ENCODE results near the gene FHAD1. TPM values are rescaled to one million over a fixed set of nuclear protein-coding genes. Genes with fewer than 3 reads are reported as not detected.

FHAD1 gene
- total RNA-seq, 2 donors from 2014 or later: 0.27 to 6.5 TPM

DNA sequence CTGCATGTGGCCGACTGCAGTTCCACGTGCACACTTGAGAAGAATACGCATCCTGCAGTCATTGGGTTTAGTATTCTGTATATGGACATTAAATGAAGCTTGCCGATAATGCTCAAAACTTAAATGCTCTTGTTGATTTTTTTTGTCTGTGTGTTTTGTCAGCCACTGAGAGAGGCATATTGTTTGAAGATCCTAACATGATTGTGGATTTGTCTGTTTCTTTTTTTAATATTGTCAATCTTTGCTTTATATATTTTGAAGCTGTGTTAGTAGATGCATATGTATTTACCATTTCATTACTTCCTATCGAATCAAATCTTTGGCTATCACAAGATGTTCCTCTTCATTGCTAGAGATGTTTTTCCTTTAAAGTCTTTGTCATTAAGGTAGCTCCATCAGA lies 73.2 kb downstream of the FHAD1 start:
- TF ChIP-seq POLR2AphosphoS5 (IDR thresholded peaks at IDR 0.05): no peak
- TF ChIP-seq, protein P1, sequence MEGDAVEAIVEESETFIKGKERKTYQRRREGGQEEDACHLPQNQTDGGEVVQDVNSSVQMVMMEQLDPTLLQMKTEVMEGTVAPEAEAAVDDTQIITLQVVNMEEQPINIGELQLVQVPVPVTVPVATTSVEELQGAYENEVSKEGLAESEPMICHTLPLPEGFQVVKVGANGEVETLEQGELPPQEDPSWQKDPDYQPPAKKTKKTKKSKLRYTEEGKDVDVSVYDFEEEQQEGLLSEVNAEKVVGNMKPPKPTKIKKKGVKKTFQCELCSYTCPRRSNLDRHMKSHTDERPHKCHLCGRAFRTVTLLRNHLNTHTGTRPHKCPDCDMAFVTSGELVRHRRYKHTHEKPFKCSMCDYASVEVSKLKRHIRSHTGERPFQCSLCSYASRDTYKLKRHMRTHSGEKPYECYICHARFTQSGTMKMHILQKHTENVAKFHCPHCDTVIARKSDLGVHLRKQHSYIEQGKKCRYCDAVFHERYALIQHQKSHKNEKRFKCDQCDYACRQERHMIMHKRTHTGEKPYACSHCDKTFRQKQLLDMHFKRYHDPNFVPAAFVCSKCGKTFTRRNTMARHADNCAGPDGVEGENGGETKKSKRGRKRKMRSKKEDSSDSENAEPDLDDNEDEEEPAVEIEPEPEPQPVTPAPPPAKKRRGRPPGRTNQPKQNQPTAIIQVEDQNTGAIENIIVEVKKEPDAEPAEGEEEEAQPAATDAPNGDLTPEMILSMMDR (IDR thresholded peaks at IDR 0.05): no peak
- no peak for TF ChIP-seq POLR2A (IDR thresholded peaks at IDR 0.05)
- intact Hi-C loops (cut with DNase I): no loop called here
- Histone ChIP-seq H3K27me3 (replicated peaks; ENCODE audit: insufficient read depth) (no peaks in the 10 kb centered on the region), H3K27ac (no peak overlapping the region), H3K9me3 (no peaks in the 10 kb centered on the region), H3K4me3 (no peak overlapping the region), H3K4me1 (replicated peaks) (no peaks in the 10 kb centered on the region), H3K36me3 (no peaks in the 10 kb centered on the region)
- 91% methylated on average over 5 of the region's 5 CpGs for WGBS
- no peak for DNase-seq (ENCODE audit: low spot score)

DNA sequence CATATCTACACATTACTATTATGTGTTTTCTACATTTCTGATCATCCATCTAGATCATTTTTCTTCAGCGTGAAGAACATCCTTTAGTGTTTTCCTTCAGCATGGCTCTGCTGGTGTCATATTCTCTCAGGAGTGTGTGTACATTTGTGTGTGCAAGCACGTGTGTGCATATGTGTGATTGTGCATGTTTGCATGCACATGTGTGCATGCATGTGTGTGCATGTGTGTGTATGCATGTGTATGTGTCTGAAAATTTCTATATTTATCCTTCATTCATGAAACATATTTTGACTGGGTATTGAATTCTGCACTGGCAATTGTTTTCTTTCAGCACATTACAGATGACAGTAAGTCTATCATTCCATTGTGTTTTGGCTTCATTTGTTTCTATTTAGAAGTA lies 74.6 kb downstream of the FHAD1 start:
- no peak for TF ChIP-seq POLR2A (IDR thresholded peaks at IDR 0.05)
- TF ChIP-seq, protein P1 (IDR thresholded peaks at IDR 0.05): no peak
- no peak for TF ChIP-seq POLR2AphosphoS5 (IDR thresholded peaks at IDR 0.05)
- Histone ChIP-seq H3K4me3 (no peak overlapping the region), H3K36me3 (no peaks in the 10 kb centered on the region), H3K4me1 (replicated peaks) (no peaks in the 10 kb centered on the region), H3K9me3 (no peaks in the 10 kb centered on the region), H3K27me3 (replicated peaks; ENCODE audit: insufficient read depth) (no peaks in the 10 kb centered on the region), H3K27ac (no peak overlapping the region)
- 85% methylated on average over 2 of the region's 2 CpGs for WGBS
- intact Hi-C loops (cut with DNase I): no loop called here
- no peak for DNase-seq (ENCODE audit: low spot score)

DNA sequence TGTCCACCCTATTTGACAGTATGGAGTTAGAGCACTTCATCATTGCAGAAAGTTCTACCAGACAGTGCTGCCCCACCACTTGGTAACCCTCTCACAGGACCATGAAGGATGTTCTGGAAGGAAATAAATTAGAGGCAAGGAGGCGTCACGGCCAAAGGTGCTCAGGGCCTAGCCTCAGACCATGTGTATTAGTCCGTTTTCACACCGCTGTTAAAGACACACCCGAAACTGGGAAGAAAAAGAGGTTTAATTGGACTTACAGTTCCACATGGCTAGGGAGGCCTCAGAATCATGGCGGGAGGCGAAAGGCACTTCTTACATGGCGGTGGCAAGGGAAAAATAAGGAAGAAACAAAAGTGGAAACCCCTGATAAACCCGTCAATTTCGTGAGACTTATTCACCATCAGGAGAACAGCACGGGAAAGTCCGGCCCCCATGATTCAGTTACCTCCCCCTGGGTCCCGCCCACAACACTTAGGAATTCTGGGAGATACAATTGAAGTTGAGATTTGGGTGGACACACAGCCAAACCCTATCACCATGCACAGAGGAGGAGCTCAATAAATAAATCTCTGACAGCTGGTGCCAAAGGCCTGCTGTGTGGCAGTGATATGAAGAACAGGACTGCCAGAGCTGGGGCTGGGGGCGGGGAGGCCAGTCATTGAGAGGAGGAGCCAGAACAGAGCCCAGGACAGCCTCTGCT lies 75.8 kb downstream of the FHAD1 start:
- intact Hi-C loops (cut with DNase I): loop anchor here (1.0 kb wide), 1 partner anchor 109 kb away; no protein-coding TSS in a partner anchor
- 80% methylated on average over 14 of the region's 14 CpGs for WGBS
- Histone ChIP-seq H3K9me3 (no peaks in the 10 kb centered on the region), H3K27me3 (replicated peaks; ENCODE audit: insufficient read depth) (no peaks in the 10 kb centered on the region), H3K27ac (no peak overlapping the region), H3K4me3 (no peak overlapping the region), H3K4me1 (replicated peaks) (no peaks in the 10 kb centered on the region), H3K36me3 (no peaks in the 10 kb centered on the region)
- no peak for DNase-seq (ENCODE audit: low spot score)
- TF ChIP-seq POLR2A (IDR thresholded peaks at IDR 0.05) (no peak), POLR2AphosphoS5 (IDR thresholded peaks at IDR 0.05) (no peak)
- TF ChIP-seq, protein P1 (IDR thresholded peaks at IDR 0.05): no peak

DNA sequence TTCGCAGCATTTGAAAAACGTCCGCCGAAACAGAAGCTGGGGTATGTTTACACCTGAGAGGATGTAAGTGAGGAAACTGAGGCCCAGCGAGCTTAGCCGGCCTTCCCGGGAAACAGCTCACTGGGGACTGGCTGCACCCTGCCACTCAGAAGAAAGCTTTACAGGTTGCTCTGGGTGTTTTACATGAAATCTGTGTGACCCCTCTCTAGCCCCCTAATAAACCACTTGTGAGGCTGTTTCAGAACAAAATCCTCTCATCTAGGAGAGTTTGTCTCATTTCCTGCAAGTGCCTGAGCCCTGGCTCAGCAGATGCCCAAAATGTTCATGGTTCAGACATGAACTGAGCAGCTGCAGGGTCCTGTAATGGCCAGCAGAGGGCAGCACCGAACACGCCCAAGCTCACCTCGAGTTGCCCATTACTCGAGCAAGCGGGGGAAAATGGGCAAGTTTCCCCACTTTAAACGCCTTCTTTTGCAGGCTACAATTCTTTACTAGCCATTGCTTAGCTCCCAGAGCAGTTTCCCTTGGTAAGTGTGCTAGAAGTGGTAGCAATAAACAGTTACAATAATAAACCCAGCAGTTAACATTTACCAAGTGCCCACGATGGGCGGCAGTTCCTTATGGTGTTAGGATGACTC lies 76.4 kb downstream of the FHAD1 start:
- no peak for TF ChIP-seq POLR2A (IDR thresholded peaks at IDR 0.05)
- TF ChIP-seq, protein P1 (IDR thresholded peaks at IDR 0.05): peak; percentile 97 to 99 (median 98)
- intact Hi-C loops (cut with DNase I): loop anchor here (1.0 kb wide), 1 partner anchor 108 kb away; no protein-coding TSS in a partner anchor
- WGBS: 35% methylated on average over 15 of the region's 15 CpGs

More for the DNA sequence above, 76.4 kb downstream of the FHAD1 start:
- Histone ChIP-seq H3K4me1 (replicated peaks) (no peaks in the 10 kb centered on the region), H3K9me3 (no peaks in the 10 kb centered on the region), H3K27me3 (replicated peaks; ENCODE audit: insufficient read depth) (no peaks in the 10 kb centered on the region), H3K36me3 (no peaks in the 10 kb centered on the region), H3K27ac (no peak overlapping the region), H3K4me3 (no peak overlapping the region)
- peak; percentile 75 for DNase-seq (ENCODE audit: low spot score)

Data from prostate gland (tissue), 2 donors.